HCT116 (cell line): Measurements from ENCODE around the gene GJB5.

Experiments
- CBX3 ChIP-seq: IDR thresholded peaks from 2 replicates; pipeline ENCODE4 v1.6.1; 2012; ENCODE audit warnings: low read depth
- CTCF ChIP-seq, 3 experiments: fragments of 200-600 bp in 1 of 3; sonication (generic) in 1 of 3; IDR thresholded peaks in 2 of 3; conservative IDR thresholded peaks in 1 of 3; 2 replicates each; pipeline ENCODE4 v1.5.1; 2012 to 2017; ENCODE audit warnings: low read depth in 2 of 3, low read length in 2 of 3, antibody characterized with exemption in 1 of 3, borderline replicate concordance in 1 of 3, control low read depth in 1 of 3, mild to moderate bottlenecking in 1 of 3, mixed read lengths in 1 of 3, mixed run types in 1 of 3, moderate library complexity in 1 of 3; ENCODE audit not compliant: insufficient read depth in 1 of 3
- EZH2 ChIP-seq: fragments of 200-600 bp; sonication (generic); IDR thresholded peaks from 2 replicates; pipeline ENCODE4 v1.6.1; 2017; ENCODE audit warnings: antibody characterized with exemption, mixed run types
- POLR2A ChIP-seq: IDR thresholded peaks from 2 replicates; pipeline ENCODE4 v1.7.0; 2011; ENCODE audit warnings: borderline replicate concordance; ENCODE audit not compliant: insufficient read depth, insufficient read length; ENCODE audit errors: extremely low read depth
- POLR2AphosphoS5 ChIP-seq: IDR thresholded peaks from 2 replicates; pipeline ENCODE4 v1.6.1; 2011; ENCODE audit warnings: mild to moderate bottlenecking, low read depth, low read length, moderate library complexity
- RAD21 ChIP-seq: IDR thresholded peaks from 2 replicates; pipeline ENCODE4 v1.6.1; 2012; ENCODE audit warnings: low read depth, mild to moderate bottlenecking
- REST ChIP-seq: IDR thresholded peaks from 2 replicates; pipeline ENCODE4 v1.6.1; 2012; ENCODE audit warnings: low read depth
- TF ChIP-seq, protein P1 (sequence below): IDR thresholded peaks from 2 replicates; pipeline ENCODE4 v1.6.1; 2012

DNA sequence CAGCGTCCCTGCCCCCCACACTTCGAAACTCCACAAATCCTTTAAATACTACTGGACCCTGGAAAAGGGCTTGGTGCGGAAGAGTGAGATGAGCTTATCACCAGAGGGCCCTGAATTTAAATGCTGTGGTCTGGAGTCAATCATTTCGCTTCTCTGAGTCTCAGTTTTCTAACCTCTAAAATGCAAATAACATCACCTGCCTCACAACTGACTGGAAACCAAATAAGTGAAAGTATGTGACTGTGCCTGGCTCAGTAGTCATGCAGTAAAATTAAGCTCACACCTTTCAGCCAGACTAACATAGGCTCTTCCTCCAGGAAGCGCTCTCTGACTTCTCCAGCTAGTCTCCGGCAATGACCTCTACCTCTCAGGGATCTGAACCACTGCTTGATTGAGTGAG is 42.1 kb downstream of the GJB5 start:
- no peak for TF ChIP-seq REST
- no peak for TF ChIP-seq CTCF (IDR thresholded peaks at IDR 0.05 in 2 of 3, conservative IDR thresholded peaks at IDR 0.05 in 1 of 3; ENCODE audit: borderline replicate concordance in 1 of 3, insufficient read depth in 1 of 3, low read depth in 2 of 3, low read length in 2 of 3)
- no peak for TF ChIP-seq EZH2
- TF ChIP-seq, protein P1, sequence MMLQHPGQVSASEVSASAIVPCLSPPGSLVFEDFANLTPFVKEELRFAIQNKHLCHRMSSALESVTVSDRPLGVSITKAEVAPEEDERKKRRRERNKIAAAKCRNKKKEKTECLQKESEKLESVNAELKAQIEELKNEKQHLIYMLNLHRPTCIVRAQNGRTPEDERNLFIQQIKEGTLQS: no peak
- no peak for TF ChIP-seq POLR2AphosphoS5
- TF ChIP-seq RAD21: no peak
- TF ChIP-seq POLR2A: no peak
- TF ChIP-seq CBX3: no peak
